SK-N-SH (cell line): ENCODE data around the gene CA5A. TPM values are rescaled to one million over a fixed set of nuclear protein-coding genes. Genes with fewer than 3 reads are reported as not detected.

ENCODE experiments used
- CTCF ChIA-PET: fragments of 300-600, 350-600 bp; formaldehyde crosslinking; extraction: SDS; loops from one replicate; lab custom pipeline; 2021; lab: Yijun Ruan, JAX
- POLR2A ChIA-PET: fragments of 350-600 bp; sonication (Branson Sonifier 250); formaldehyde crosslinking; extraction: SDS; loops from one replicate; lab custom pipeline; 2020; ENCODE audit warnings: antibody characterized with exemption, inconsistent platforms; lab: Yijun Ruan, JAX
- DNase-seq: peaks from one replicate; pipeline ENCODE4 v3.0.0; 2012
- H2AFZ ChIP-seq: fragments of 200-600 bp; sonication (generic); 2 replicates; pipeline ENCODE4 v1.8.1; 2016; ENCODE audit warnings: antibody characterized with exemption, mild to moderate bottlenecking, low read depth
- H3F3A ChIP-seq: fragments of 200-600 bp; sonication (generic); replicated peaks from 2 replicates; pipeline ENCODE3; 2016; ENCODE audit warnings: antibody characterized with exemption, mild to moderate bottlenecking; ENCODE audit not compliant: insufficient read depth
- H3K27ac ChIP-seq, 2 experiments: fragments of 200-500 bp in 1 of 2; fragments of 200-600 bp in 1 of 2; sonication (Bioruptor generic) in 1 of 2; sonication (generic), shearing (Covaris generic) in 1 of 2; 2 replicates each; pipeline versions ENCODE4 v1.5.1 to v1.6.1; 2014 to 2016; ENCODE audit warnings: low read depth in 2 of 2, inconsistent platforms in 1 of 2, low read length in 1 of 2, mild to moderate bottlenecking in 1 of 2, mixed read lengths in 1 of 2
- H3K27me3 ChIP-seq: fragments of 200-600 bp; sonication (generic), shearing (Covaris generic); 2 replicates; pipeline ENCODE4 v1.6.1; 2016; ENCODE audit warnings: mixed run types; ENCODE audit not compliant: insufficient read depth
- H3K36me3 ChIP-seq, 2 experiments: fragments of 200-500 bp in 1 of 2; fragments of 200-600 bp in 1 of 2; sonication (Bioruptor generic) in 1 of 2; sonication (generic) in 1 of 2; replicated peaks in 1 of 2; 2 replicates each; pipeline versions ENCODE3 to v1.5.1; 2014 to 2016; ENCODE audit warnings: low read length in 1 of 2, mild to moderate bottlenecking in 1 of 2; ENCODE audit not compliant: insufficient read depth in 2 of 2, control insufficient read depth in 1 of 2
- H3K4me1 ChIP-seq, 2 experiments: fragments of 200-500 bp in 1 of 2; fragments of 200-600 bp in 1 of 2; sonication (Bioruptor generic) in 1 of 2; sonication (generic), shearing (Covaris generic) in 1 of 2; 2 replicates each; pipeline versions ENCODE4 v1.5.1 to v1.6.1; 2014 to 2016; ENCODE audit warnings: low read depth in 1 of 2, low read length in 1 of 2, mixed run types in 1 of 2; ENCODE audit not compliant: insufficient read depth in 2 of 2, control insufficient read depth in 1 of 2
- H3K4me2 ChIP-seq: fragments of 200-600 bp; sonication (generic), shearing (Covaris generic); 2 replicates; pipeline ENCODE4 v1.6.1; 2017; ENCODE audit warnings: mixed run types
- H3K4me3 ChIP-seq, 2 experiments: fragments of 200-500 bp in 1 of 2; fragments of 200-600 bp in 1 of 2; sonication (Bioruptor generic) in 1 of 2; sonication (generic), shearing (Covaris generic) in 1 of 2; 2 replicates each; pipeline versions ENCODE4 v1.5.1 to v1.8.1; 2014 to 2016; ENCODE audit warnings: low read depth in 2 of 2, inconsistent platforms in 1 of 2, low read length in 1 of 2, mild to moderate bottlenecking in 1 of 2, mixed read lengths in 1 of 2, moderate library complexity in 1 of 2
- H3K79me2 ChIP-seq: fragments of 200-600 bp; sonication (generic); 2 replicates; pipeline ENCODE4 v1.8.1; 2017; ENCODE audit warnings: mild to moderate bottlenecking; ENCODE audit not compliant: insufficient read depth
- H3K9ac ChIP-seq: fragments of 200-600 bp; sonication (generic); 2 replicates; pipeline ENCODE4 v1.6.1; 2017; ENCODE audit warnings: mixed run types
- H3K9me2 ChIP-seq: fragments of 200-600 bp; sonication (generic); 2 replicates; pipeline ENCODE4 v1.6.1; 2017; ENCODE audit warnings: mixed run types
- H3K9me3 ChIP-seq: fragments of 200-600 bp; sonication (generic); 2 replicates; pipeline ENCODE4 v1.6.1; 2017; ENCODE audit warnings: mixed run types, mild to moderate bottlenecking, moderate library complexity
- H4K20me1 ChIP-seq: fragments of 200-600 bp; sonication (generic); 2 replicates; pipeline ENCODE4 v1.6.1; 2017; ENCODE audit warnings: mild to moderate bottlenecking, mixed run types; ENCODE audit not compliant: insufficient read depth
- CHD2 ChIP-seq: fragments of 150-350 bp; IDR thresholded peaks from 2 replicates; pipeline ENCODE4 v1.6.1; 2018; ENCODE audit warnings: low read length; ENCODE audit not compliant: partially characterized antibody
- EP300 ChIP-seq, 2 experiments: IDR thresholded peaks; 2 replicates each; pipeline versions ENCODE4 v1.4.0 to v1.6.1; 2012; ENCODE audit warnings: borderline replicate concordance in 1 of 2, low read depth in 1 of 2, low read length in 1 of 2
- FOSL2 ChIP-seq: IDR thresholded peaks from 2 replicates; pipeline ENCODE4 v1.4.0; 2012; ENCODE audit warnings: low read depth, mild to moderate bottlenecking, moderate library complexity, borderline replicate concordance
- FOXJ3 ChIP-seq: sonication (generic); formaldehyde crosslinking; IDR thresholded peaks from 2 replicates; pipeline ENCODE4 v1.5.1; 2020; ENCODE audit warnings: mild to moderate bottlenecking, missing genetic modification reagents
- MEF2A ChIP-seq: IDR thresholded peaks from 2 replicates; pipeline ENCODE4 v1.4.0; 2012; ENCODE audit warnings: low read depth, borderline replicate concordance
- NFIC ChIP-seq: IDR thresholded peaks from 2 replicates; pipeline ENCODE4 v1.4.0; 2012; ENCODE audit warnings: borderline replicate concordance
- PBX3 ChIP-seq: IDR thresholded peaks from 2 replicates; pipeline ENCODE4; 2012
- RCOR1 ChIP-seq: fragments of 150-350 bp; IDR thresholded peaks from 2 replicates; pipeline ENCODE4 v1.6.1; 2017; ENCODE audit warnings: antibody characterized with exemption, low read length
- SIN3A ChIP-seq: IDR thresholded peaks from 2 replicates; pipeline ENCODE4 v1.6.1; 2012; ENCODE audit warnings: low read depth, mild to moderate bottlenecking, low read length, moderate library complexity, borderline replicate concordance
- WGBS: methylation state at CpG from one replicate; pipeline ENCODE4 v1.1.6; 2017; ENCODE audit warnings: low lambda C conversion rate; 5-methylcytosine and 5-hydroxymethylcytosine counted together
- polyA plus RNA-seq, 3 experiments: library from polyadenylated mRNA; depleted of rRNA; stranded (reverse); fragments of >200 nt; gene quantifications; 2 replicates each; pipeline ENCODE4 v1.2.3, GENCODE V29; 2012
- TF ChIP-seq, protein P1 (sequence below): fragments of 200-600 bp; sonication (generic); IDR thresholded peaks from 2 replicates; pipeline ENCODE4 v1.6.1; 2017; ENCODE audit warnings: antibody characterized with exemption, mild to moderate bottlenecking, moderate library complexity
- TF ChIP-seq, protein P2 (sequence below): IDR thresholded peaks from 2 replicates; pipeline ENCODE4 v1.4.0; 2012; ENCODE audit warnings: low read depth, borderline replicate concordance
- TF ChIP-seq, protein P3 (sequence below): fragments of 150-350 bp; IDR thresholded peaks from 2 replicates; pipeline ENCODE4 v1.6.1; 2017; ENCODE audit warnings: antibody characterized with exemption, low read length, low read depth, borderline replicate concordance

The CA5A gene
- polyA plus RNA-seq, 1 of the 3 experiments (the other 2 are of a cell fraction), result not detected

GRCh38 chr16:87952751-87953150 lies 16.4 kb upstream of the CA5A start:
- Histone ChIP-seq H3K27ac (no peak overlapping the region; a peak in 1 of 4 replicates), H3F3A (peaks cover 22% of the 10 kb centered on the region), H3K4me2 (peak overlapping the region; percentile 75), H4K20me1 (no peaks in the 10 kb centered on the region), H3K9me2 (no peaks in the 10 kb centered on the region), H3K4me1 (peaks cover 23 to 27% of the 10 kb centered on the region in 2 experiments; a peak in 2 of 4 replicates), H2AFZ (no peak overlapping the region), H3K27me3 (no peaks in the 10 kb centered on the region), H3K36me3 (peaks cover 10 to 11% of the 10 kb centered on the region in 2 experiments), H3K9me3 (no peaks in the 10 kb centered on the region), H3K9ac (peak overlapping the region; percentile 94; the same call in 1 of the 2 replicates), H3K4me3 (peak overlapping the region; percentile 94 to 96; a peak in 3 of 4 replicates), H3K79me2 (peaks cover 57% of the 10 kb centered on the region)
- POLR2A ChIA-PET, result no interaction called here
- CTCF ChIA-PET, result interaction anchor here (1.2 to 2.0 kb wide), 3 partner anchors 8 to 174 kb away, joined by 4 to 5 read pairs (median 5); no protein-coding TSS in a partner anchor
- WGBS, result 94% methylated on average over 16 of the region's 16 CpGs
- DNase-seq, result no peak
- TF ChIP-seq FOXJ3, result no peak
- no peak for TF ChIP-seq MEF2A
- TF ChIP-seq NFIC, result no peak
- no peak for TF ChIP-seq EP300 (IDR thresholded peaks at IDR 0.05; ENCODE audit: borderline replicate concordance in 1 of 2, low read depth in 1 of 2, low read length in 1 of 2)
- no peak for TF ChIP-seq RCOR1
- no peak for TF ChIP-seq FOSL2
- TF ChIP-seq SIN3A, result no peak
- no peak for TF ChIP-seq CHD2
- TF ChIP-seq, protein P1, sequence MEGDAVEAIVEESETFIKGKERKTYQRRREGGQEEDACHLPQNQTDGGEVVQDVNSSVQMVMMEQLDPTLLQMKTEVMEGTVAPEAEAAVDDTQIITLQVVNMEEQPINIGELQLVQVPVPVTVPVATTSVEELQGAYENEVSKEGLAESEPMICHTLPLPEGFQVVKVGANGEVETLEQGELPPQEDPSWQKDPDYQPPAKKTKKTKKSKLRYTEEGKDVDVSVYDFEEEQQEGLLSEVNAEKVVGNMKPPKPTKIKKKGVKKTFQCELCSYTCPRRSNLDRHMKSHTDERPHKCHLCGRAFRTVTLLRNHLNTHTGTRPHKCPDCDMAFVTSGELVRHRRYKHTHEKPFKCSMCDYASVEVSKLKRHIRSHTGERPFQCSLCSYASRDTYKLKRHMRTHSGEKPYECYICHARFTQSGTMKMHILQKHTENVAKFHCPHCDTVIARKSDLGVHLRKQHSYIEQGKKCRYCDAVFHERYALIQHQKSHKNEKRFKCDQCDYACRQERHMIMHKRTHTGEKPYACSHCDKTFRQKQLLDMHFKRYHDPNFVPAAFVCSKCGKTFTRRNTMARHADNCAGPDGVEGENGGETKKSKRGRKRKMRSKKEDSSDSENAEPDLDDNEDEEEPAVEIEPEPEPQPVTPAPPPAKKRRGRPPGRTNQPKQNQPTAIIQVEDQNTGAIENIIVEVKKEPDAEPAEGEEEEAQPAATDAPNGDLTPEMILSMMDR, result no peak
- TF ChIP-seq, protein P2, sequence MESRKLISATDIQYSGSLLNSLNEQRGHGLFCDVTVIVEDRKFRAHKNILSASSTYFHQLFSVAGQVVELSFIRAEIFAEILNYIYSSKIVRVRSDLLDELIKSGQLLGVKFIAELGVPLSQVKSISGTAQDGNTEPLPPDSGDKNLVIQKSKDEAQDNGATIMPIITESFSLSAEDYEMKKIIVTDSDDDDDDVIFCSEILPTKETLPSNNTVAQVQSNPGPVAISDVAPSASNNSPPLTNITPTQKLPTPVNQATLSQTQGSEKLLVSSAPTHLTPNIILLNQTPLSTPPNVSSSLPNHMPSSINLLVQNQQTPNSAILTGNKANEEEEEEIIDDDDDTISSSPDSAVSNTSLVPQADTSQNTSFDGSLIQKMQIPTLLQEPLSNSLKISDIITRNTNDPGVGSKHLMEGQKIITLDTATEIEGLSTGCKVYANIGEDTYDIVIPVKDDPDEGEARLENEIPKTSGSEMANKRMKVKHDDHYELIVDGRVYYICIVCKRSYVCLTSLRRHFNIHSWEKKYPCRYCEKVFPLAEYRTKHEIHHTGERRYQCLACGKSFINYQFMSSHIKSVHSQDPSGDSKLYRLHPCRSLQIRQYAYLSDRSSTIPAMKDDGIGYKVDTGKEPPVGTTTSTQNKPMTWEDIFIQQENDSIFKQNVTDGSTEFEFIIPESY, result no peak
- TF ChIP-seq PBX3, result no peak
- TF ChIP-seq, protein P3, sequence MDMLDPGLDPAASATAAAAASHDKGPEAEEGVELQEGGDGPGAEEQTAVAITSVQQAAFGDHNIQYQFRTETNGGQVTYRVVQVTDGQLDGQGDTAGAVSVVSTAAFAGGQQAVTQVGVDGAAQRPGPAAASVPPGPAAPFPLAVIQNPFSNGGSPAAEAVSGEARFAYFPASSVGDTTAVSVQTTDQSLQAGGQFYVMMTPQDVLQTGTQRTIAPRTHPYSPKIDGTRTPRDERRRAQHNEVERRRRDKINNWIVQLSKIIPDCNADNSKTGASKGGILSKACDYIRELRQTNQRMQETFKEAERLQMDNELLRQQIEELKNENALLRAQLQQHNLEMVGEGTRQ, result no peak
